ENCODE data around the gene GPC6.

GPC6 gene

GRCh38 chr13:93724187-93724586 lies 497.6 kb downstream of the GPC6 start:
- in situ Hi-C loops (cut with MboI; ENCODE audit: low sequenced_read_pairs), result no loop called here

- in situ Hi-C loops (cut with MboI; ENCODE audit: low sequenced_read_pairs), result no loop called here
Measured at GRCh38 chr13:93726173-93726957, 499.8 kb downstream of the GPC6 start.

DNA sequence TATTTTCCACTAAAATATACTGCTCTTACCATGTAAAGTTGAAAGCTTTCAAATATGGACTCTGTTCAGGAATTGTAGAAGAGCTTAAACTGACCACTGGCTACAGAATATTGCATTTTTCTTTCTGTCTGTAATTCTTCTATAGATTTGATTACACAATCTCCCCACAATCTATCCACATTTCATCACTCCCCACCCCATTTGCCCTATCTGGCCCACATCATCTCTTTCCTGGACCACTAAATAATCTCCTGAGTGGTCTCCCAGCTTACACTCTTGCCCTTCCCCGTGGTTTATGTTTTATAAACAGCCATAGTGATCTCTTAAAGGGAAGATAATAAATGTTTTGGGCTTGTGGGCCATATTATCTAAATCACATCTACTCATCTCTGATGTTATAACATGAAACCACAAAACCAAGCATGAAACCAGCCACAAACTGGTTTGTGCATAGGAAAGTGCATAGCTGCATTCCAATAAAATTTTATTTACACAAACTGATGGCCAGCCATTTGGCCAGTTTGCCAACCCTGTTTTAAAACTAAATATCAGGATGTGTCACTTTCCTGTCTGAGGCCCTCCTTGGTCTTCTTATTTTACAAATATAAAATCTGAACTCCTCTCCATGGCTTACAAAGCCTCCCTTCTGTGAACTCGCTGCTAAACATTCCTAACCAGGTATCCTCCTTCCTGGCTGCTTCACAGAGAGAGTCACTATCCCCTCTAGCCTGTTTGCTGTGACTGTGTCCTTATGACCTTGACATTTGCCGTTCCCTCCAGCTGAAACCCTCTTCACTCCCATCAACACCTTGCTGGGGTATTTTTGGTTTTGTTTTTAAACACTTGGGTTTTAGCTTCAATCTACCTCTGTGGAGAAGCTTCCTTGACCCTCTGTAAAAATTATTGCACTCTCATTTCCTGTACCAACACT lies 500.9 kb downstream of the GPC6 start:
- in situ Hi-C loops (cut with MboI; ENCODE audit: low sequenced_read_pairs), result no loop called here

DNA sequence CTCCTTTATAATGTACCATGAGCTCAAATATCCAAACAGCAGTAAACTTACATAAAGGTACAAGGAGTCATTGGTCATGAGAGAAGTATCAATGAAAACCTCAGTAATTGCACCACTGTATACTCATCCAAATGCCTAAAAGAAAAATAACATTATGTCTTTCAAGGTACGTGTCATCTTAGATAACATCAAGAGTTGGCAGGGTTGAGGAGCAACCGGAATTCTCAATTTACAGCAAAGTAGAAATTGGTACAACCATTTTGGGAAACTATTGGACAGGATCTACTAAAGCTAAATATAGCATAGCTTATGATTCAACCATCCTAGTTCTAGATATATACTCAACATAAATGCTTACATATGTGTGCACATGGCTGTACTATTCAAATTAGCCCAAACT lies 502.8 kb downstream of the GPC6 start:
- in situ Hi-C loops (cut with MboI; ENCODE audit: low sequenced_read_pairs), result no loop called here

DNA sequence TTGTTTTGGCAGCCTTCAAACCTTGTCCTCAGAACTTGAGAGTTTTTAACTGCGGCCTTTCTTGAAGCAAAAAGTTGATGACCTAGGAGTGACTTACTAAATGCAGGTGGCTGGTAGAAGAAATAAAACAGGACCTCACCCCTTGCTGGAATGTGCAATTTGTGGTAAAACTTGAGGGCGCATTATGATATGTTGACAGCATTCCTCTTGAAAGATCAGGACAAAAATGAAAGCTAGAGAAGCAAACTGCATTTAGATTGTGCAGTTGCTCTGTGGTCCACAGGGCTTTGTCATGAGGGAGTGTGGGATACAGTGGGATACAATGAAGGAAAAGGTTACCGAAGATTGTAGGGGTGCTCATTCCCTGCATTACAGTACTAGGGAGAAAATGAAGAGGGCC lies 504.2 kb downstream of the GPC6 start:
- in situ Hi-C loops (cut with MboI; ENCODE audit: low sequenced_read_pairs), result no loop called here

DNA sequence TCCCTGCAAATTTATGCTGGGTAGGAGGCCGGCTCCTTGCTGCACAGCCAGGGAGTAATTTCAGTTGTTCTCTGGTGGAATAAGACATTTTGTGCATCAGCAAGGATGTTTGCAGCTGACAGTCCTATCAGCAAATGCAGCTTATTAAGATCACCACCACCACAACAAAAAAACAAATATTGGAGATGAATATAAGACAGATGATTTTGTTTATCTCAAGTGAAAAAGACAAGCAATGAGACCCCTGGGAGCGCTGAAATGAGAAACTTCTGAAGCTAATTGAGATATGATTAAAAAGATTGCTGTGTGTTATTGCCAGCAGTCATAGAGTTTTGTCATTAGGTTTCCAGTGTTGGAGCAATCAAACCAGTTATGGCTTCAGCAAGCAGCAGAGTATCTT lies 505.6 kb downstream of the GPC6 start:
- in situ Hi-C loops (cut with MboI; ENCODE audit: low sequenced_read_pairs), result no loop called here

GRCh38 chr13:93736081-93736480 lies 509.5 kb downstream of the GPC6 start:
- in situ Hi-C loops (cut with MboI; ENCODE audit: low sequenced_read_pairs), result no loop called here

DNA sequence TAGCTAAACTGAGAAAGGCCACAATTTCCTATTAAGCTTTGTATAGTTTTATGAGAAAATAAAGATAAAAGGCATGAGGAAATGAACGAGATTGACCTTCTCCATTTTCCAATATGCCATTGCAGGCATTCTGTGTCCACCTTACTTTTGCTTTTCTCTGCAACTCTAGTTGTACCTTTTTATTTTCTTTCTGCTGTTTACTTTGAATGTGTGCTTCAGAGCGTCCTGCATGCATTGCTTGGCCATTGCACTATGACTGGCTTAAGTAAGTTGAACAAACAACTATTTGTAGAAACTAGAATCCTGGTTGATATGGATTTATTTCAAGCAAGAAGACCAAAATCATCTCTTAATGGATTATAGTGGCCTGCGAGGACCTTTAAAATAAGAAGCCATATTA lies 510.3 kb downstream of the GPC6 start:
- in situ Hi-C loops (cut with MboI; ENCODE audit: low sequenced_read_pairs), result no loop called here

GRCh38 chr13:93740334-93740733 lies 513.7 kb downstream of the GPC6 start:
- in situ Hi-C loops (cut with MboI; ENCODE audit: low sequenced_read_pairs), result no loop called here

DNA sequence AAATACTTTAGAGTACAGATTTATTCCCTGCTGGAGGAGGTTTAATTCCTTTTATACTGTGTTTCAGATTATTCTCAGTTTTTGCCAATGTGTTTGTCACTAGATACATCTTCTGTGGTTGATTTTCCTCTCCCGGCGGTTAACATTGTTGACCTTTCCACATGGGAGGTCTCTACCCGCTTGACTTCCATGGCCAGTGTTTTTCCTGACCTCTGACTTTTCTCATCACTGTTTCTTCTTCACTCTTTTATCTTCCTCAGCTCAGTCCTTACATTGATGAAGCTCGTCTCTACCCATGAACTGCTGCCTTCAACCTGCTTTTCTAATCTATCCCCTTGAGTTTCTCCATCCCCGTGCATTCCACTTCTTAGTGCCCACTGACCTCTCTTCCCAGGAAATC lies 517.4 kb downstream of the GPC6 start:
- in situ Hi-C loops (cut with MboI; ENCODE audit: low sequenced_read_pairs), result no loop called here

DNA sequence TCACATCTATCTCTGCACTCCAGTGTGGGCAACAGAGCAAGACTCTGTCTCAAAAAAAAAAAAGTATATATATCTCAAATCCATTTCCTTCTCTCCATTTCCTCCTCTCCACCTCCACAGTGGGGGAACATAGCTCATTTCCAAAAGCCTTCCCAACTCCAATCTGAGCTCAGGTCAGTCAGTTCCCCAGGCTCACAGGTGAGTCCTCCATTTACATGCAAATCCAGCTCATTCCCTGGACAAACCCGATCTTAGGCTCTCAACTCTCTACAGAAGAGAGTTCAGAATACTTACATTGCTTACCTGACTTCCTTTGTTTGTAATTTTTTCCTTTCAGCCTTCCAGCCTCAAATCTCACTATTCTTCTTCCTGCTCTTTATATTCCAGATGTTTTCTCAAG lies 518.3 kb downstream of the GPC6 start:
- in situ Hi-C loops (cut with MboI; ENCODE audit: low sequenced_read_pairs), result no loop called here

DNA sequence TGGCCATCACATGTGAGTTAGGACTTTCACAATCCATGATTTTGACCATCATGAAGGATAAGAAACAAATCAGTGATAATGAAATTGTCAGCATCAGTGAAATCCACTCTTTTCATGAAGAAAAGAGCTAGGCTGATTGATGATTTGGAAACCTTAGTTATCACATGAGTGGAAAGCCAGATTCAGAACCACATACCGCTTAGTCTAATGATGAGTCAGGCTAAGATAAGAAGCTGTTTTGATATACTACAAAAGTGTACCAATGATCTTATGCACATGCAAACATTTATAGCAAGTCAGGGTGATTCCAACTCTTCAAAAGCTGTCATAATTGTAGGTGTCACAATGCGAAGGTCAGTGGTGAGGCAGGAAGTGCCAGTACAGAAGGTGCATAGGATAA lies 519.3 kb downstream of the GPC6 start:
- in situ Hi-C loops (cut with MboI; ENCODE audit: low sequenced_read_pairs), result no loop called here

GRCh38 chr13:93746589-93746988 lies 520.0 kb downstream of the GPC6 start:
- in situ Hi-C loops (cut with MboI; ENCODE audit: low sequenced_read_pairs), result no loop called here

DNA sequence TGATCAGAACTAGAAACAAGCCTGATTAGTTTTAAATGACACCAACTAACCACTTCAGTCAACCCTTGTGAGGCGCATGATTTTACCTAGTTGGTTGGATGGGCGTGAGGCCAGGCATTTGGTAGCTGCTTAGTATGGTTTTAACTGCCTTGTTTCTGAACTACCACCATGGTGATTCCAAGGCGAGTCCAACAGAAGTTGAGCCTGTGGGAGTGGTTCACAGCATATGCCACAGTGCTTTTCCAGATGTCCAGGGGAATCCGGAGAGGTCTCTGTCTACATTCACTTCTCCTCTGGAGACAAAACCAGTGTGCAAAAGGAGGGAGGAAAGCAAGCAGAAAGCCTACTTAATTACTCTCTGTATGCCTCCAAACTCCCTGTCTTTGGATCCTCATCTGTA lies 524.1 kb downstream of the GPC6 start:
- in situ Hi-C loops (cut with MboI; ENCODE audit: low sequenced_read_pairs), result no loop called here

DNA sequence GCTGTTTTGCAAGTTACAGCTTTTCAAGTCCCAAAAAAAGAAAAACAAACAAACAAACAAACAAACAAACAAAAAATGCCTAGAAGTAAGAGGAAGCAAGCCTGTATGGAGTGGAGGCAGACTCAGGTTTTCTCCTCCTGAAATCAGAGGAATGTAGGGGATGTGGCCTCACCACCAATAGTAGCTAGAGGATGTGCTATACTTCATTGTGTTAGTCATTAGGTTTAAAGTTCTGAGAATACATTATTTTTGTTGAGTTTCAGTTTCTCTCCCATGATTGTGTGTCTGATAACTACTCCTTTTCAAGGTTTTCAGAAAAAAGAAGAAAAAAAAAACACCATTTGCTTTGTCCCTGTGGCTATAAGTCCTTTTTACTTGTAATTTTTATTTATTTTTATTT lies 524.5 kb downstream of the GPC6 start:
- in situ Hi-C loops (cut with MboI; ENCODE audit: low sequenced_read_pairs), result no loop called here

DNA sequence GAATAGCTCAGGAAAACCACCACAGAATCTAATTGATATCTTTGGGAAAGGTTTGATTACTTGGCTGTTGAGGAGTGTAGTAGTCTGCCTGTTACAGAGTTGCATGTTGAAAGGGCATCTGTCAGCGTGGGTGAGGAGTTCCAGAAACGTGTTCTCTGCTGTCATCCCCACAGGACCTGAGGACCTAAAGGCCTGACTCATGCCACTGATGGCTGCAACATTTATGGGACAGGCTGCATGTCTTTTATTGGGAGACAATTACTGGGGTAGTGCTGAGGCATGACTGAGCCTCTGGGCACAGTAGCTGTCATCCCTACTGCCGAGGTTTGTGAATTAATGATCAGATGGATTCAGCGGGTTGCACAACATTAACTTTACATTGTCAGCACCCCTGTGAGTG lies 525.9 kb downstream of the GPC6 start:
- in situ Hi-C loops (cut with MboI; ENCODE audit: low sequenced_read_pairs), result no loop called here

- in situ Hi-C loops (cut with MboI; ENCODE audit: low sequenced_read_pairs), result no loop called here
Measured at GRCh38 chr13:93753639-93754038, 527.0 kb downstream of the GPC6 start.

DNA sequence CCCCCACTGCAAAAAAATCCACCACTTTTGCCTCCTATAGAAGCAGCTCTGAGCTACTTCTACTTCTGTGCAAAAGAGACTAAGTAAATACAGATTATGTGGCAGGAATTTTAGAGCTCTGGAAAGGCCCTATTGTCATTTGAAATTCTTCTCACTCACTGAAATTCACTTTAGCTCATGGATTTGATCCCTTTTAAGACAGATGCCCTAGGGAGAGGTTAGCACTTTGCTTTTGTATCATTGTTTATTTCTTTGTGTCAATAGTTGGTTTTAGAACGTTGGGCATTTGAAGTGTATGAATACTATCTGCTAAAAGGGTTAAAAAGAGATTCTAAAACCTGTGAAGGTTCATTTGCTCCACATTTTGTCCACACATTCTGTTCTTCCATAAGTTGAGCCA lies 528.7 kb downstream of the GPC6 start:
- in situ Hi-C loops (cut with MboI; ENCODE audit: low sequenced_read_pairs), result no loop called here

DNA sequence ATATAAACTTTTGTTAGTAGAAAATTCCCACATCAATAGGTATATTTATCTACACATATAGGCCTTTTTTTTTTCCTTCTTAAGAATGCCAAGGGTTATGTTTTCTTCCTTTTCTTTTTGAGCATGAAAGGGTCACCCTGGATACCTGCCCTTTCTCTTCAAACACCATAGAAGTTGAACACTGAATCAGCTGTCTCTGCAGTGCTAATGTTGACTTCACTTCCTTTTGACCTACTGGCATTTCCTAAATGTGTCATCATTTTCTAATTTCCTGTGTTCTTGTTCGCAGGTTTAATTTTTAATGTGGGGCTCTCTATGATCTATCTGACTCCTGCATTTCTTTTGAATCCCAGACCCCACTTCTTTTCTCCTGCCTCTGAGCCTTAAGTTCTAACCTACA lies 532.0 kb downstream of the GPC6 start:
- in situ Hi-C loops (cut with MboI; ENCODE audit: low sequenced_read_pairs), result no loop called here

DNA sequence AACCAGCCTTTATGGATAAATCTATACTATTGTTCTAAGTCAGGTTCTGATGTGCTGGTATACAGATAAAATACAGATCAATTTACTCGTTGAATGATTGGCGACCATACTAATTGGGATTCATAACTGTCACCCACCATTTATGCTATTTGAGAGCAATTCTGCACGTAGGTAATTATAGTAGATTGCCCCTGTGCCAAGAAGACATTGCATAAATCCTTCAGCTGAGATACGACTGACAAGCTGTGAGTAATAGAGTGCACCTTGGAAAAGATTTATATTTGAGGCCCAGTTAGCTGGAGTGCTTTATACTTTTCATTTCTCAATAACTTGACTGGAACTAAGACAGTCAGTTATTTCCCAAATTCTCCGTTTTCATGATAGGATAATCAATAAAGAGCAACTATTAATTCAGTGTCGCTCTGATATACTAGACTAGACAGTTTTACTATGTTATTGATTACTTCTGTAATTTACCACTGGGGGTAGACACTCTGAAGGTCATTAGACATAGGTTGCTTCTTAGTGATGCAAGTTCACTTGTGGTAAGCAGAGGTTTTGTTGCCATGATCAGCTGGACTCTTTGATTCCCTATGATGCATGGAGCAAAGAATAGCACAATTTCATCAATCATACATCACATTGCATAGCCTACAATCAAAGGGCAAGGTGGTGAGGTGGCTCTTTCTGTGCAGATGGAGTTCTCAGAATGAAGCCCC lies 536.3 kb downstream of the GPC6 start:
- in situ Hi-C loops (cut with MboI; ENCODE audit: low sequenced_read_pairs), result no loop called here

- in situ Hi-C loops (cut with MboI; ENCODE audit: low sequenced_read_pairs), result no loop called here
Measured at GRCh38 chr13:93765062-93765461, 538.5 kb downstream of the GPC6 start.

DNA sequence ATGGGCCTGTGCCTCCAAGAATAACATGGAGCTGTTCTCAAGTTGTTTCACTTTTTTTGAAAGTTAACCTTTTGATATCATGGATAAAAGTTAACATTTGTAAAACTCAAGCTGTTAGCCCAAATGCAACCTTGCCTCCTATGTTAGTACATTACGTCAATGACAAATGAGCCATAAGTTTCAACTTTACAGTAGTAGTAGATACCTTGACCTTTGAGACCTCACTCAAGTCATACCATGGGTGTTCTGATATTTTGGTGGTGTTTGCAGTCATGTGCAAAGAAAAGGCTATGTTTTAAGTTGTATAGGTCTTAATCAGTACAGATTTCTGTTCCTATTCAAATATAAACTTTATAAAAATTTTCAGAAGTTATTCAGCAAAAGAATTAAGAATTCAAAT lies 539.2 kb downstream of the GPC6 start:
- in situ Hi-C loops (cut with MboI; ENCODE audit: low sequenced_read_pairs), result no loop called here

Measured in HL-60/S4 treated with phorbol 12-myristate 13-acetate at 8.2 ng/mL for 4 days and 3 days (cell line).